ENCODE measurements around the gene SERINC2.
A peak's percentile ranks its signal among the peaks of the same experiment; 100 is the strongest.
"Not testable (repeated sequence)": the region's sequence is repeated elsewhere in the genome, so short reads cannot be mapped to it uniquely, and the experiment has no call there.

SERINC2 gene

DNA sequence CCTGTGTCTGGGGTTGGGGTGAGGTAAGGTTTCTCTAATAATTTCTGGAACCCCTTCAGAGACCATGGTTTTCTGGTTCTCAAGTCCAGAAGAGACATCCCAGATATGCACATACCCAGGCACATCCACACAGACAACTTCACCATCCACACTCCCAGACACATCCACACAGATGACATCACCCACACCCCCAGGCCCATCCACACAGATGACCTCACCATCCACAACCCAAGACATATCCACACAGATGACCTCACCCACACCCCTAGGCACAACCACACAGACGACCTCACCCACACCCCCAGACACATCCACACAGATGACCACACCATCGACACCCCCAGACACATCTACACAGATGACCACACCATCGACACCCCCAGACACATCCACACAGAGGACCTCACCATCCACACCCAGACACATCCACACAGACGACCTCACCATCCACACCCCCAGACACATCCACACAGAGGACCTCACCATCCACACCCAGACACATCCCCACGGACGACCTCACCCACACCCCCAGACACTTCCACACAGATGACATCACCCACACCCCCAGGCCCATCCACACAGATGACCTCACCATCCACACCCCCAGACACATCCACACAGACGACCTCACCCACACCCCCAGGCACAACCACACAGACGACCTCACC, 26.3 kb upstream of the SERINC2 start:
- not testable (repeated sequence) for DNase-seq

DNA sequence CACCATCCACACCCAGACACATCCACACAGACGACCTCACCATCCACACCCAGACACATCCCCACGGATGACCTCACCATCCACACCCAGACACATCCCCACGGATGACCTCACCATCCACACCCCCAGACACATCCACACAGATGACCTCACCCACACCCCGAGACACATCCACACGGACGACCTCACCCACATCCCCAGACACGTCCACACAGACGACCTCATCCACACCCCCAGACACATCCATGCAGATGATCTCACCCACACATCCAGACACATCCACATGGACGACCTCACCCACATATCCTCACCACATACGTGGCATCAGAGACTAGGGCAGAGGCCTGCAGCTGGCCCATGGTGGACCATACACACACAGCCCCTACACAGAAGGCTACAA, 25.4 kb upstream of the SERINC2 start:
- DNase-seq, result no peak

DNA sequence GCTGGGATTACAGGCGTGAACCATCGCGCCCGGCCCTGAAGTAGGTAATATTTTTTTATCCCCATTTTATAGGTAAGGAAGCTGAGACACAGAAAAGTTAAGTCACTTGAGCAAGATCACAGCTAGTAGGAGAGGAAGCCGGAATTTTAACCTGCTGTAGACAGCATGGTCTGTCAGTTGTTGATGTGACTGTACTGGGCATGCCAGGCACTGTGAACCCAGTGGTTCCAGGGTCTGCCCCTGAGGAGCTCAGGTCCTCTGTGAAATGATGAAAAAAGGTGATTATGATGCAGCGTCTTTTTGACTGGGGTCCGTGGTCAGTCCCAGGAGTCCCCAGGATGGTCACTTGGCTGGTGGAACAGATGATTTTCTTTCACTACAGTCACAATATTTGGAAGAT, 23.4 kb upstream of the SERINC2 start:
- DNase-seq, result no peak

DNA sequence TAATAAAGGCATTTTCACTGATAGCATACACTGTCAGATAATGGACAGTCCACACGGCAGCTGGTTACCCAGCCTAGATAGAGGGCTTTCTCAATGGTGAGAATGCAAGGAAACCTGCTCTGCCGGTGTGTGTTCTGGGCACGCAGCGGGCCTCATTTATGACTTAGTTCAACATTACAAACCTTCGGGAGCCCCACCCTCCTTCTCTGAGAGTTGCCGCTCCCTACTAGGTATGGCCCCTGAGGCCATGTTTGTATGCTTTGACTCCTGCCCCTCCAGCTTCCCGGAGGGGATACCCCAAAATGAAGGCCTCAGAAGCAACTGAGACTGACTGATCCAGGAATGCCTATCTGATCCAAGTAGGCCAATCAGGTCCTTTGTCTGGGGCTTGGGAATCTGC, 22.9 kb upstream of the SERINC2 start:
- no peak for DNase-seq

DNA sequence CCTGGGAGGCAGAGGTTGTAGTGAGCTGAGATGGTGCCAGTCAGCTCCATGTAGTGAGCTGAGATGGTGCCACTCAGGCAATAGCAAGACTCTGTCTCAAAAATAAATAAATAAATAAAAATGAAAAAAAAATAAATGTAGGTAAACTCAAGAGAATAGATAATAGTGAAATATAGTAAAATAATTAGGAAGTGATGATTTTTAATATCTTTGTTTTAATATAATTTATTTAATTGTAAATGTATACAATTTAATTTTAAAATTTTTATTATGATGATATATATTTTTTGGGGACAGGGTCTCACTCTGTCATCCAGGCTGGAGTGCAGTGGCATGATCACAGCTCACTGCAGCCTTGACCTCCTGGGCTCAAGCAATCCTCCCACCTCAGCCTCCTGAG, 19.6 kb upstream of the SERINC2 start:
- DNase-seq, result no peak

DNA sequence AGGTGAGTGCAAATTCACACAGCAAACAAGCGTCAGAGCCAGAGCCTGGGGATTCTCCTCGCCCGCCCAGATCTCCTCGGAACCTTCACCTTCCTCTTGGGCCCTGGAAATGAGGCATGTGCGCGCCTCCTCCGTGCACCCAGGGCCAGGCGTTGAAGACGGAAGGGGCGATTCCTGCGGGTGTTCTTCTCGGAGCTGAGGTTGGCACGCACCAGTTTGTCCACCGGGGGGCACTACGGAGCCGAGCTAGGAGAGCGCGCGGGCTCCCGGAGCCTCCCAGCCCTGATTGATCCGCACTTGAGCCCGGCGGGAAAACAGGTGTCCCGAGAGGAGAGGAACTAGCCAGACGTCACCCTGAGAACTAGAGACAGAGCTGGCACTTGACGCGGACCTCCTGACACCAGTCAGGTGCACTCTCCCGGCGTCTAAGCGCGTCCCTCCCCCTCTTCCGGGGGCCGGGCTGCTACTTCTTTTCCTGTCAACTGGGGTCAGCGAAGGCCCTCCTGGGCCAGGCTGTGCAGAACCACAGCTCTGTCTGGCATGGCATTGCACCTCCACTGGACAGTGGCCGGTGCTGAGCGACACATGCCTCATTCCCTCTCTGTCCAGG, 18.3 kb upstream of the SERINC2 start:
- DNase-seq, result peak; percentile 72

DNA sequence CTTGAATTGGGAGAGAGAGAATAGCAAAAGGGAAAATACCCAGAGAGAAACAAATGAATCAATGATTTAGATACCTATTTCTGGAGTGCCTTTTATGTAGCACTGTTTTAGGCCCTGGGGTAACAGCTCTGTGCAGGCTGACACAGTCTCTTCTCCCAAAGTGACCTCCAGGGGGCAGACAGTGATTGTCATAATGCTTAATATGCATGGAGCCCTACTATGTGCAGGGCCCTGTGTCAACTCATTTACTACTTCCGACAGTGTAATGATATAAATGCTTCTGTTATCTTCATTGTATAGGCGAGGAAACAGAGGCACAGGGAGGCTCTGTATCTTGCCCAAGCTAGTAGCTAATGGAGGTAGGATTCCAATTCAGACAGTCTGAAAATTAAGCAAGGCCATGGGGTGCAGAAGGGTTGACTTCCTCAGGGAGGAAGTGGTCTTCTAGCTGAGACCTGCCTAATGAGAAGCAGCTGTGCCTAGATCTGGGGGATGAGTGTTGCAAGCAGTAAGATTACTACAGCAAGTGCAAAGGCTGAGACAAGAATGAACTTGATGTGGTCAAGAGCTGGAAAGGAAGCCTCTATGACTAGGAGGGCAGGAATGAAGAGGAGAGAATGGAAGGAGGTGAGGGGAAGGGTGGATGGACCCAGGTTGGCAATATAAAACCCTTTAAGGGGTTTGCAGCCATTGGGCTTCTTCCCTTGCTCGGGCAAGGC, 16.2 kb upstream of the SERINC2 start:
- DNase-seq, result no peak

DNA sequence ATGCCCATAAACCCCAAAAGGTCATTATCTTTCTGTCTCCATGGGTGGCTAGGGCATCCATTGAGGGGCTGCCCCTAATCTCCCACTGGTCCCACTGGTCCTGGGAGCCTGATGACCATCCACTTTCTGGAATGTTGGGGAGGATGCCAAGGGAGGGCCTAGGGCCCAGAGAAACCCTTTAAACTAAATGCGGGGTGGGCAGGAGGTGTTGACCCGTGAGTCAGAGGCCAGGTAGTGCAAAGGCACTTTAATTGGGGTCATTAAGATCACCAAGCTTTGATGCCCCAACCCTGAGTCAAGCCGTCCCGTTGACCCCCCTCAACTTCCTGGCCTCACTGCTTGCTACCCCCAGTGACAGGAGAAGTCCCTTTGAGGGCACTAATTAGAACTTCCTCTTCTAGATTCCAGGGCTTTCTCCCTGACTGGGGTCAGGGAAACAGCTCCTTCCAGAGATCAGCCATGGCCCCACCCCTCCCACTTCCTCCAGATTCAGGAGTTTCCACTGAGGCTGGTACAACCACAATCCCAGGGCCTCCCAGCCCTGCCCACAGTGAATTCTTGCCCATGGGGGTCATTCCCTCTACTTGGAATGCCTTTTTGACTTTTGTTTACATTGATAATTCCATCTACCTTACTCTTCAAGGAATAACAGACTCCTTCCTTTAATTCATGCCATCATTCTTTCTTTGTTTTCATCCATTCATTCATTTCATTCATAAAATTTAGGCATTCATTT, 15.5 kb upstream of the SERINC2 start:
- DNase-seq, result no peak

DNA sequence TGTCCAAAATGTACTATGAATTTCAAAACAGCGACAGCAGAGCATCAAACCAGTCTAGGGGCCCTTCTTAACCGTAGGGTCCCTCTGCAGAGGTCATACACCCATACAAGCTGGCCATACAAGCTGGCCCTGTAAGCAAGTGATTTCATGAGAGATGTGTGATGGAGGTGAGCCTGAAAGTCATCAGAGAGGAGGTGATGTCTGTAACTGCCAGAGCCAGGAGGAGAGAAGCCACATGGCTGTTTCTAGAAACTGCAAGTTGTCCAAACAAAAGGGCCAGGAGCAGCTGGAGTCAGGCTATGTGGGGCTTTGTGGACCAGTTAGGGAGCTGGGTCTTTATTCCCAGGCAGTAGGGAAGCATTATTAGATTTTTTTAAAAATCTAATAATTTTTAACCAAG, 14.8 kb upstream of the SERINC2 start:
- DNase-seq, result no peak

DNA sequence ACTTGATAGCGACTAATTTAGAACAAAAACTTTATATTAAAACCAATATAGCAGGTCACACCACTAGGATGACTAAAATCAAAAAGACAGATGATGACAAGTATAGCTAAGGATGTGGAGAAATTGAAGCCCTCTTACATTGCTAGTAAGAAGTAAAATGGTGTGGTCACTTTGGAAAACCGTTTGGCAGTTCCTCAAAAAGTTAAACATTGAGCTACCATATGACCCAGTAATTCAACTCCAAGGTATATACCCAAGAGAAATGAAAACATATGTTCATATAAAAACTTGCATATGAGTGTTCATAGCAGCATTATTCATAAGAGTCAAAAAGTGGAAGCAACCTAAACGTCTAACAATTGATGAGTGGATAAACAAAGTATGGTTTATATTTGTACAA, 13.0 kb upstream of the SERINC2 start:
- no peak for DNase-seq

DNA sequence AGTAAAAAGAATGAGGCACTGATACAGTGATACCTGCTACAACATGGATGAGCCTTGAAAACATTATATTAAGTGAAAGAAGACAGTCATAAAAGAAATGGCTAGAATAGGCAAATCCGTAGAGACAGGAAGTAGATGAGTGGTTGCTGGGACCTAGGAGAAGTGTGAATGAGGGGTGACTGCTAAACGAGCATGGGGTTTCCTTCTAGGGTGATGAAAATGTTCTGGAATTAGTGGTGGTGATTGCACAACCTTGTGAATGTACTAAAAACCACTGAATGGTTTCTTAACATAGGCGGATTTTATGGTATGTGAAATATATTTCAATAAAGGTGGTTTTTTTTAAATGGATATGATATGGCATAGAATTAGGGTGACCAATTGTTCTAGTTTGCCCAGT, 12.6 kb upstream of the SERINC2 start:
- DNase-seq, result no peak

DNA sequence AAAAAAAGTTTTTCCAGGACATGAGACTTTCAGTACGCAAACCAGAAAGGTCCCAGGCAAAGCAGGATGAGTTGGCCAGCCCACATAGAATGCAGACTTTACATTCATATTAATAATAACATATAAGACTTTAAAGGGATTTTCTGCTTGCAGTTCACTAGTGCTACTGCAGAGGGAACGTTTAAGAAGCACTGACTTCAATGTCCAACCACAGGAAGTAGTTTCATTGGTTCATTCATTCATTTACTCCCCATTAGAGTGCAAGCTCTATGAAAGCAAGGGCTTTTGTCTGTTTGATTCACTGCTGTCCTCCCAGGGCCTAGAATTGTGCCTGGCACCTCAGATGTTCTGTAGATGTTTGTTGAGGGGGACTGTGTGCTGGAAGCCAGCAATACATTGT, 11.8 kb upstream of the SERINC2 start:
- no peak for DNase-seq

DNA sequence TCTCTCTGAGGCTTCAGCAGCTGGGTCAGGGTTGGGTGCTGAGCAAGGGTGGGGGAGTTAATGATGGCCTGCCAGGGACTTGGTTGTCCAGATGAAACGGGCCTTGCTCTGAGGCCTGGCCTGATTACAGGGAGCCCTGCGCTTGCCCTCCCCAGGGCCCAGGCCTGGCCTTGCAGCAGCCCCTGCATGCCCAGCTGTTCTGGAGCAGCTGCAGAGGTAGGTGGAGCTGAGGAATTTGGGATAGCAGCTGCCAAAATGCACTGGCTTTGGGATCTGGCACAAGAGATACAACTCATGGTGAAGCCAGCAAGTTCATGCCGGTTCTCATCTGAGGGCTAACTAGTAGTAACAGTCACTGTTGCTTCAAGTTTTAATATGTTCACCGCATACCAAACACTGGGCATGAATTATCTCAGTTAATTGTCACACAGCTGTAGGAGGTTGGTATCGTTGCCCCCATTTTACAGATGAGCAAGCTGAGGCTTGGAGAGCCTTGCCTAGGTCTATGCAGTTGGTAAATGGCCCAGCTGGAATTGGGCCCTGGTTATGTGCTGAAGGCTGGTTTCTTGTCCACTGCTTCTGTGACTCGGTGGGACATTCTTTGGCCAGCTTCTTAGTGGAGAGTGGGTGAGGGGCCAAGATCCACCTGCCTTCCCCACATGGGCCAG, 7.3 kb upstream of the SERINC2 start:
- no peak for DNase-seq

DNA sequence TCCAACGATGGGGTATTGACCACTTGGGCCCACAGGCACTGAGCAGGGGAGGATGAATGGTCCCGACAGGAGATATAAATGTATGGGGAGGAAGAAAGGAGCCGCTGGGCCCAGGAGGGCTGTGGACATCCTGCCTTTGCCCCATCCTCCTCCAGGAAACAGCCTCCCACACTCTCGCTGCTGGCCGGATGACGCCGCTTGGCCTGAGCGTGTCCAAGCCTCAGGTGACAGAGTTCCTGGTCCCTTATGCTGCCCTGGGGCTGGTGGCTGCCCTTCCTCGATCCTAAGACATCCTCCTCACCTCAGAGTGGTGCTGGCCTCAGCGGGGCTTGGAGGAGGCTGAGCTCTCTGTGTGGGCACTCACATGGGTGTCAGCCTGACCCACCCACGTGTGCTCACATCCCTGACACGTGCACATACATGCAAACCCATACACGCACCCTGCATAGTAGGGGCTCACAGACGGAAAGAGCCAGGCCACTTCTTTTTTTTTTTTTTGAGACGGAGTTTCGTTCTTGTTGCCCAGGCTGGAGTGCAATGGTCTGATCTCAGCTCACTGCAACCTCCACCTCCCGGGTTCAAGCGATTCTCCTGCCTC, 5.9 kb upstream of the SERINC2 start:
- no peak for DNase-seq

DNA sequence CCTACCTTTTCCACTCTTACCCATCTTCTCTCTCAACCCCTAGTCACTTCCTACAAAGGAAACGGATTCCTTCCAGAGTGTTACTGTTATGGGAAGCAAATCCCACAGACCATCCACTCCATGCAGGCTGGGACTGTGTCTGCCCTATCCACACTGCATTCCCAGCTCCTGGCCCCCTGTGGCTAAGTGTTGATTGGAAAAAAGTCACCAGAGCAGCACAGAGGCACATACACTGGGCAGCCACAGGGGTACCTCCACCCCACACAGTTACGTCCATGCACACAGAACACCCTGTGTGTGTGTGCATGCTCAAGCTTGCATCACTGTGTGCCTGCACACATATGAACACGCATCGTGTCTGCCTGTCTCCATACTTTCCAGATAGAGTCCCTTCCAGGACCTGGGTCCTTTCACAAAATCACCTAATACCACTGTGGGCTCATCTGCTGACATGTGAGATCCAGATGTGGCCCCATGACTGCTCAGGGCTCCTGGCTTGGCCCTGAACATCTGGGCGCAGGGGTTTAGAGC, 4.2 kb upstream of the SERINC2 start:
- DNase-seq, result no peak

DNA sequence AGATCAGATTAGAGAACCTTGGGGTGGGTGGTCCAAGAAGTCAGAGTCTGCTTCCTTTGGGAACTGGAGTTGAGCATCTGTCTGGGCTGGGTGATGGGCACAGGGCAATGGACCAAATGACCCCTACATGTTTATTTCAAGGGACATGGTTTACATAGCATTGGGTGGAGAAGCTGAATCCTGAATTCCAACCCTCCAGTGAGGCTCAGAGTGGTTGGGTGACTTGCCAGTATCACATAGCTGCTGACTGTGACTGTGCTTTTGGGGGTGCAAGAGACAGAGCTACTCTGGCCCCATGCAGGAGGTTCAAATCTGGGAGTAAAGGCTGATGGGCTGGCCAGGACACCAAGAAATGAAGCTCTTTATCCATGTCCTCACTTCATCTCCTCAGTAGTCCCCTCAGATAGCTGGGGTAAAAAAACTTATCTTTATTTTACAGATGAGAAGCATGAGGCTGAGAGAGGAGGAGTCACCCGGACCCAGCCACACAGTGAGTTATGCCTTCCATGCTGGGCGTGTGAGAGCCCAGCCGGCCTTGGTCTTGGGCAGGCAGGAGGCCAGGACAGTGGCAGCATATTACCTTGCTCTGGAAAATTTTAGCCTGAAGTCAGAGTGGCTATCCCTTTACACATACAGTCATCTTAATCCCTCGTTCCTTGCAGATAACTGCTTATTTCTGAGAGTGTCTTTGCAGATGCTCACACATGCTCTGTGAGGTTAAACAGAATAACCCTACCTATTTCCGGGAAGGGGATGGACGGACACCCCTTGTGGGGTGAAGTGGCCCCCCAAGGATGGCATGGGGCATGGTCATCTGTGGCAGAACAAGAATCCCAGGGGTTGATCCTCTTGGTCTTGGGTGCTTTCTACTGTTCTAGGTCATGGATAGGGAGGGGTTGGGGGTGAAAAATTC, 2.8 kb upstream of the SERINC2 start:
- no peak for DNase-seq

DNA sequence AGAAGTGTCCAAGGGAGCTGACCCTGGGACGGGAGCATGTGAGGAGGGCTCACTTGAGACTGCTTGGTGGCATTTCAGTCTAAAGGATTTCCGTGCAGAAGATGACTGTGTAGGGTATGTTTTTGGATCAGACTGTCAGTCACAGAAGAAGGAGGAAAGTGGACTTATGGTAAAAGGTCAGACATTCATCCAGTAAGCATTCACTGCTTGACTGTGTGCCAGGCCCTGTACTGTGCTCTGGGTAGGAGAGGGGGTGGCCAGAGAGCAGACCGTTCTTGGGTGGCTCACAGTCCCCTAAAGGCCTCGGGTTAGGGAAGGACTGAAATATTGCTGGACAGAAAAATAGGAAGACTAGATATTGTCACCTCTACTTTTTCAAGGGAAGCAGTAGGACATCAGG, 2.1 kb upstream of the SERINC2 start:
- no peak for DNase-seq

DNA sequence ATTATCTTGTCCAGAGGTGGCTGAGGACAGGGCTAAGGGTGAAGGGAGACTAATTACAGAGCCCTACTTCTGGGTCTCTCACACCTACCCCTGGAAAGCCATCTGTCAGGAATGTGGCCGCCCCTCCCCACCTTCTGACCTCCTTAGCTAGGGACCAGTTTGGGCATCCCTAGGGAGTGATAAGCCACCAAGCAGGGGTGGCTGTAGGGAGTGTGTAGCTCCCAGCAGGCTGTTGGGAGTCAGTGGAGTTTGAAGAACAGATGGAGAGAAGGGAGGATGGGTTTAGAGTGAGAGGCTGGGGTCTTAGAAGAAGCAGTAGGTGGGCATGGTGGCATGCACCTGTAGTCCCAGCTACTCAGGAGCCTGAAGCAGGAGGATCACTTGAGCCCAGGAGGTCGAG, 808 bp upstream of the SERINC2 start:
- DNase-seq, result no peak

DNA sequence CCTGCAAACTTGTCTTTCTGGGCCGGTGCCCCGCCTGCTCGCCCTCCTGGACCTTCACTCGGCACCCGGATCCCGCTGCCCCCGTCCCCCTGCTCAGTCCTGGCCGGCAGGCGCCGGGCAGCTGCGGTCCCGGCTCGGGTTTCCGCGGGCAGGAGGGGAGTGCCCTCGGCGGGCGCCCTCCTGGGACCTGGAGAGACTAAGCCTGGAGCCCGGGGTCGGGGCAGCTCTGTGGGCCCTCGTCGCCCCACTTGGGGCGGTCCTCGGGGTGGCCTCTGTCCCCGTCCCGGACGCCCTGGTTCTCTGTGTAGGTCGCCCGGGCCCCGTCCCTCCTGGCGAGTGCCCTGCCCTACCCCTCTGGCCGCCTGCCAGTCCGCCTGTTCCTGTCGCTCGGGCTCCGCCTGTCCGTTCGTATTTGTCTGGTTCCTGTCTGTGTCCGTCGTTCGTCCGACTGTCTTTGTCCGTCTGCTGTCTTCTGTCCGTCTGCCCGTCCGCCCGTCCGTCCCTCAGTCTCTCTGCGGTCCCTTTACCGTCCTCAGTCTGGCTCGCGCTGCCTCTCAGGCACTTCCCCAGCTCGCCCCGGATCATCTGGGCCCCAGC, 490 bp downstream of the SERINC2 start:
- no peak for DNase-seq

DNA sequence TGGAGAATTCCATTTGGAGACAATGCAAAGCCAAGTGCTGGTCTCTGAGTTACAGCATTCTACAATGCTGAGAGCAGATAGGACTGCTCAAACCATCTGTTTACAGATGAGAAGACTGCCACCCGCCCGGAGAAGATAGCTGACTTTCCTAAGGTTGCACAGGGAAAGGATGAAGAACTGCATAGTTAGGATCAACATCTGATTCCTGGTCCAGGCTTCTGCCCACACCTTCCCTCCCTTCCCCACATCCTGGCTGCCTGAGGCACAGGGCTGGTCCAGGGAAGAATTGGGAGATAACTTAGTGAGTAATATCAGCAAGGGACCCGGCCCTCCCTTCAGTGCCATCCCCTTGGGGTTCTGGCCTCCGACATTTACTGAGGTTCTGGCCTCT, 2.0 kb downstream of the SERINC2 start:
- no peak for DNase-seq

DNA sequence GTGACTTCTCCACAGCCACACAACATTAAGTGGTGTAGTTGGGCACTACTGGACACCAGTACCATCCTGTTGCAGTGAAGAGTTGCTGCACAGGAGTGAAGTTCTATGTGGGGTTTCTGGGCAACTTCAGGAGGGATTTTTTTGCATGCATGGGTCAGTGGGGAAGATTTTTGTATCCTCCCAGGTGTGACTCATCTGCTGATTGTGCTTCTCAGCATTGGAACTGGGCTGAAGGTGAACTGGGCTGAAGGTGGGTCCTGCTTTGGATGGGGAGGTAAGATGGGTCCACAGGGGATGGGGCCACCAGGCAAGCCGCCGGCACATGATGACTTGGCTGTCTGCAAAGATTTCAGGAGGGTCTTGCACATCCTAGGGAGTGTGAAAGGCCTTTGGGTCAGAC, 2.6 kb downstream of the SERINC2 start:
- no peak for DNase-seq
